KOPT-K1 (cell line): ENCODE data around the gene CLCA1.

ENCODE experiments used
- H3K27ac ChIP-seq: fragments of 200-600 bp; sonication (generic); 2 replicates; pipeline ENCODE4 v1.5.1; 2016; ENCODE audit warnings: antibody characterized with exemption, mild to moderate bottlenecking, low read depth, low read length; ENCODE audit not compliant: poor library complexity, severe bottlenecking
- H3K36me3 ChIP-seq: fragments of 200-600 bp; sonication (generic); 2 replicates; pipeline ENCODE4 v1.5.1; 2017; ENCODE audit warnings: antibody characterized with exemption, mild to moderate bottlenecking, low read length, moderate library complexity; ENCODE audit not compliant: insufficient read depth
- H3K9me3 ChIP-seq: fragments of 200-600 bp; sonication (generic); 2 replicates; pipeline ENCODE4 v1.5.1; 2017; ENCODE audit warnings: antibody characterized with exemption, low read length, mild to moderate bottlenecking; ENCODE audit not compliant: insufficient read depth, poor library complexity, severe bottlenecking

CLCA1 gene

GRCh38 chr1:86504895-86505563 lies 36.3 kb downstream of the CLCA1 start:
- H3K36me3 ChIP-seq, result no peaks in the 10 kb centered on the region
- H3K27ac ChIP-seq, result no peak overlapping the region
- H3K9me3 ChIP-seq, result no peaks in the 10 kb centered on the region

- Histone ChIP-seq H3K9me3 (no peaks in the 10 kb centered on the region), H3K36me3 (no peaks in the 10 kb centered on the region), H3K27ac (no peak overlapping the region)
Observed at GRCh38 chr1:86505564-86505902, 36.8 kb downstream of the CLCA1 start.

DNA sequence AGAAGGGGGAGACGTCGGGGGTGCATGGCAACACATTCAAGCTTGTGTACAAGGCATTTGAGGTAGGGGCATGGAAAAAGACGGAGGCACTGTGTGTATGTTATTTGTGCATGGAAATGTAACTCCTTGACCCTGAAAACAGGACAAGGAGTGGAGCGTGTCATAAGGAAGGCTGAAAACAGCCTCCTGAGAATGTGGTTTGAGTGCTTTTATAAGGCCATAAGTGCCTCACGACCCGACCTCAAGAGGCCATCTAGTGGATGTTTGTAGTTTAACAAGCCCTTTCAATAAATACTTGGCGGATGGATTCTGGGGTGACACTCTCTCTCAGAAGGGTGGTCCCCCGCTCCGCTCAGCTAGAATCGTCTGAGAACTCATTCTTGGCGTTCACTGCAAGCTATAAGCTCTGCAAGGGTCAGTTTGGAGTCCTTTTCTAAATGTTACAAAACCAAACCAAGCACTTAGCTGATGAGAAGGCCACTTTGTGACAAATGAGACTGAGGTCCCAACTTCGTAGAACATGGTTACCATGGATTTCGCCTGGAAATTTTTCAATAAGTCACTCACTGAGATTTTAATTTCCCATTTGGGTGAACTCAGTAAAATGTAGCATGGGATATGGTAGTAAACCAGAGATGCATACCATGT lies 39.3 kb downstream of the CLCA1 start:
- Histone ChIP-seq H3K27ac (no peak overlapping the region), H3K9me3 (no peaks in the 10 kb centered on the region), H3K36me3 (no peaks in the 10 kb centered on the region)

GRCh38 chr1:86508583-86508969 lies 39.8 kb downstream of the CLCA1 start:
- no peaks in the 10 kb centered on the region for H3K9me3 ChIP-seq
- no peak overlapping the region for H3K27ac ChIP-seq
- H3K36me3 ChIP-seq, result no peaks in the 10 kb centered on the region

DNA sequence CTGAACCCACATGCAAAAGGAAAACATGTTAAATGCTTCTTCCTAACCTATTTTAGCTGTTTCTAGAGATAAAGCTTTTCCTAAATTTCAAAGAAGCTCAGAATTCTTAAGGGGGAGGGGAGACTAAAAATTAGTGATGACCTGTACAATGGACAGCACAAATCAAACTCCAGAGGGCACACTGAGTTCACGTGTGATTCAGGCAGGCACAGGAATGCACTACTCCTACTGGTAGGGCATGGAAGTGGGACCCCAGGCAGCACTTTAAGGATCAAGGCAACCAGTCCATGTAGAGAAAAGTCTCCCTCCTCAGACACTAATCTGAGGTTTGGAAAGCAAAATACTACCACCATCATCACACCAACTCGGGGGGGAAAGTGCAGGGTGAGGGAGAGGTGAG lies 46.9 kb downstream of the CLCA1 start:
- no peak overlapping the region for H3K27ac ChIP-seq
- H3K36me3 ChIP-seq, result no peaks in the 10 kb centered on the region
- no peaks in the 10 kb centered on the region for H3K9me3 ChIP-seq

GRCh38 chr1:86516335-86516734 lies 47.6 kb downstream of the CLCA1 start:
- no peak overlapping the region for H3K27ac ChIP-seq
- no peaks in the 10 kb centered on the region for H3K36me3 ChIP-seq
- H3K9me3 ChIP-seq, result no peaks in the 10 kb centered on the region

DNA sequence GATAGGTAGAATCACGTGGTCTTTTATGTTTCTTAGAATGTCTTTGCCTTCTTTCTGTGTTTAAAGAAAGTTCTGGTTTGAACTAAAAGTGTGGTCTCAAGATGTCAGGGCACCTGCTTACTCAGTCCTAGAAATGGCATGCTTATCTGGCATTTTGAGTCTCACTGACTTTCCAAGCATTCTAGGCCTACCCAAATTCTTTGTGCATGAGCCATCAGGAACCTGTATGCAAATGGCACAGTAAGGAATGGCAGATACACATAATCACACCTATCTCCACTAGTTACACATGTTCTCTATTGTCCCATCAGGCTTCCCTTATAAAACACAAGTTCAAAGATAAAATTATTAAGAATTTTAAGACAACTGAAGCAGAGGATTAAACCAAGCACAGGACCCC lies 48.6 kb downstream of the CLCA1 start:
- Histone ChIP-seq H3K36me3 (no peaks in the 10 kb centered on the region), H3K27ac (no peak overlapping the region), H3K9me3 (no peaks in the 10 kb centered on the region)

DNA sequence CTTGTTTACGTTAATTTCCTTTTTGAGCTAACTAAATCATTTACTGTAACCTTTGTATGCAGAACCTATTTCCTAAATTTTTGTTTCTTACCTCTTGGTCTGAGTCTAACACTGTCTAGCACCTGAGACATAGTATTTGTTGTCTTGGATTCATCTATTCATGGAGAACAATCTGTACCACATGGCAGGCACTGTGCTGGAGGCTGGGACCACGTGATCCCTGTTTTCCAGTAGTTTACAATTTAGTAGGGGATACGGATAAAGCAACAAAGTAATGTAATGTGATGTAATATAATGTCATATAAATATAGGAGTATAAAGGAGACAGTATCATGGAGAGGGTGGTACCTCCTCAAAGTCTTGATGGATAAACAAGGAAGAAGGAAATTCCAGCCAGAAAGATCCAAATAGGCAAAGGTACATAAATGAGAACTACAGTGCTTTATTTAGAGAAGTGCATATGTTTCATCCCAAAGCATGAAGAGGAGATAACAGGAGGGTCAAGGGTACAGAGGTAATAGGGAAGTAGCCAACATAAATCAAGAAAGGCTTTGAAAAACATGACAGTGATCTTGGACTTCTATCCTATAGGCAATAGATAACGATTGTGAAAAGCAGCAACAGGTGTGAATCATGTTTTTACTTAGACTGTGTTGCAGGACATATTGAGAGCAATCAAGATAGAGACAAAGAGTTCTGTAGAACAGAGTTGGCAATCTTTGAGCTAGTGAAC lies 52.2 kb downstream of the CLCA1 start:
- Histone ChIP-seq H3K9me3 (no peaks in the 10 kb centered on the region), H3K27ac (no peak overlapping the region), H3K36me3 (no peaks in the 10 kb centered on the region)

GRCh38 chr1:86521522-86521891 lies 52.8 kb downstream of the CLCA1 start:
- Histone ChIP-seq H3K9me3 (no peaks in the 10 kb centered on the region), H3K36me3 (no peaks in the 10 kb centered on the region), H3K27ac (no peak overlapping the region)

DNA sequence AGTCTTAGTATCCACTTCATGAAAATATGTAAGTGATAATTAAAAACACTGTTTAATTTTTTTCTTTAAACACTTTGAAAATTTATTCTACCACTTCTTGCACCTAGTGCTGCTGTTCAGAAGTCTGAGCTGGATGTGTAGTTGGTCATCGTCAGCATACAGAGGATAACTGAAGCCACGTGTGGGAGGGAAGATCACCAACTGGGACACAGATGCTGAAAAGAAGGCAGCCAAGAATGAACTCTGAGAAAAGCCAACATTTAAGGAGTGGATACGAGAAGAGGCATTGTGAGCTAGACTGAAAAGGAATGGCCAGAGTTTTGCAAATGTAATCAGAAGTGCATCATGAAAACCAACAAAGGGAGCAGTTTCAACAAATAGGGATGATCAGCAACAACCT lies 53.5 kb downstream of the CLCA1 start:
- H3K36me3 ChIP-seq, result no peaks in the 10 kb centered on the region
- no peaks in the 10 kb centered on the region for H3K9me3 ChIP-seq
- H3K27ac ChIP-seq, result no peak overlapping the region

GRCh38 chr1:86523670-86524354 lies 55.1 kb downstream of the CLCA1 start:
- no peaks in the 10 kb centered on the region for H3K36me3 ChIP-seq
- H3K27ac ChIP-seq, result no peak overlapping the region
- no peaks in the 10 kb centered on the region for H3K9me3 ChIP-seq

DNA sequence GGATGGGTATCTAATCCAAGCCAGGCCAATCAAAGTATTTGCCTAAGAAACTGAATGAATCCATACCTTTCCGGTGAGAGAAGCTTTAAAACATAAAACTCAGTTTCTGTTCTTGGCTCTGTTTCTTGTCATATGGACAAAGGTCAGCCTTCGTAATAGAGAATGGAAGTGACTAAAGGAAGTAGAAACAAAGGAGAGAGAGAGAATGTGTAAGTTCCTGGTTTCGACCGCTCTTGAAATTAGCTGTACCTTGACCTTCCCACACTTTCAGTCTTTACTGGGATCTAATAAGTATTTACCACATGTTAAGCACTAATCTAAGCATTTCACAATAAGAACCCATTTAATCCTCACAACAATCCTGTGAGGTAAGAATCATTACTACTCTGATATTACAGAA lies 58.6 kb downstream of the CLCA1 start:
- Histone ChIP-seq H3K27ac (no peak overlapping the region), H3K9me3 (no peaks in the 10 kb centered on the region), H3K36me3 (no peaks in the 10 kb centered on the region)

DNA sequence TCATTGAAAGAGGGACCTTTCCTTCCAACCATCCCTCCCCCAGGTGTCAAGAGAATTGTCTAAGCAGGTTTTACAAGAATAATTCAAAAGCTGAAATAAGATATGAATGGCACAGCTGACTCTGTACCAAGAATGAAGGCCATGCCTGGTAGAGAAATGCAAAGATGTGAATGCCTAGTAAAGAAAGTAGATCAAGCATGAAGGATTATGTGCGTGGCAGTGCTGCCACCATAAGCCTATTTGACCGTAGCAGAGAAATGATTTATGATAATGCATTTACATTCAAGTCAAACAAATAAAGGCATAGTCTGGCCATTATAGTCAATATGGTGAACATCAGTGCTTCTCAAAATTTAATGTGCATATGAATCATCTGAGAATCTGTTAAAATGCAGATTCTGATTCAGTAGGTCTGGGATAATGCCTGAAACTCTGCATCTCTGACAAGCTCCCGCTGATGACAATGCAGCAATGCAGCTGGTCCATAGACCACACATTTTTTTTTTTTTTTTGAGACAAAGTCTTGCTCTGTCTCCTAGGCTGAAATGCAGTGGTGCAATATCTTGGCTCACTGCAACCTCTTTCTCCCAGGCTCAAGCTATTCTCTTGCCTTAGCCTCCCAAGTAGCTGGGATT lies 61.6 kb downstream of the CLCA1 start:
- no peaks in the 10 kb centered on the region for H3K36me3 ChIP-seq
- H3K27ac ChIP-seq, result no peak overlapping the region
- H3K9me3 ChIP-seq, result no peaks in the 10 kb centered on the region

DNA sequence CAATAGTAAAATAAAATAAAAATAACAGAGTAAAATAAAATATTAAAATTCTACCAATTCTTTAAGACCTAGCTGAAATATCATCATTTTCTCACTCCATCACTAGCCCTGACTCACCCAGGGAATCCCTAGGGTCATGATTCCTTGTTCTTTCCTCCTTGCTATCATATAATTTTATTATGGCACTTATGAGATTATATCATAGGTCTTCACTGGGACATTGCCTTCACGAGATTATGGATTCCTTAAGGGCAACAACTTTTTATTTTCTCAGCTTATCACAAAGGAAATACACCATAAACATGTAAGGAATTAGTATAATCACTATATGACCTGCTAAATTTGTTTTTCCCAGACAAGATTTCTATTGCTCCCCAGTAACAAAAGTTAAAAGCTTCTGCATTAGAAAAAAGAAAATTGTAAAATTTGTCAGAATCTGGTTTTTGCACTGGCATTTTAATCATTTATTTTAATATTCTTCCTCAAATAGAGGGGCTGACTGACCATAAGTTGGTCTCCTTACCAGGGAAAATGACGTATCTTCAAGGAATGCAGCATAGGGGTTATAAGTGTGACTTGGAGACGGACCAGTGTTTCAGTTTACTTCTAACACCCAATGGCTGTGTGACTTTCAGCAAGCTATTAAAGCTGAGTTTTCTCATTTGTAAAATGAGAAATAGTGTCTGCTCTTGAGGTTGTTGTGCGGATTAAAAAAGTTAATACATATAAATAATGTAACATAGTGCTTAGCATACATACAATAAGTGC lies 69.4 kb downstream of the CLCA1 start:
- Histone ChIP-seq H3K27ac (no peak overlapping the region), H3K9me3 (no peaks in the 10 kb centered on the region), H3K36me3 (no peaks in the 10 kb centered on the region)
